Activated naive CD4-positive, alpha-beta T cell treated with anti-CD3 and anti-CD28 coated beads for 36 hours (primary cell): ENCODE data around the gene DAP. TPM values are rescaled to one million over a fixed set of nuclear protein-coding genes. Genes with fewer than 3 reads are reported as not detected.
"Not testable (repeated sequence)": the region's sequence is repeated elsewhere in the genome, so short reads cannot be mapped to it uniquely, and the experiment has no call there.

Experiments
- CTCF ChIA-PET: fragments of 350-600 bp; sonication (Branson Sonifier 250); formaldehyde crosslinking; loops from one replicate; lab custom pipeline; 2021; ENCODE audit warnings: antibody characterized with exemption; lab: Charles Lee
- DNase-seq: peaks from one replicate; pipeline ENCODE4 v3.0.0-alpha.2; 2020
- H3K27ac Mint-ChIP-seq: one replicate; pipeline ENCODE4 v1.8.0; 2021; ENCODE audit warnings: mild to moderate bottlenecking, mixed read lengths
- H3K27me3 Mint-ChIP-seq: one replicate; pipeline ENCODE4 v1.8.0; 2021; ENCODE audit warnings: low read depth, mixed read lengths
- H3K36me3 Mint-ChIP-seq: one replicate; pipeline ENCODE4 v1.8.0; 2021; ENCODE audit warnings: low read depth, mixed read lengths
- H3K4me1 Mint-ChIP-seq: one replicate; pipeline ENCODE4 v1.8.0; 2021; ENCODE audit warnings: low read depth, mixed read lengths
- H3K4me3 Mint-ChIP-seq: one replicate; pipeline ENCODE4 v1.8.0; 2021; ENCODE audit warnings: mild to moderate bottlenecking, moderate library complexity, mixed read lengths
- H3K9me3 Mint-ChIP-seq: one replicate; pipeline ENCODE4 v1.8.0; 2021; ENCODE audit warnings: mixed read lengths
- intact Hi-C: fragments of 100-400 bp; cut with micrococcal nuclease; formaldehyde crosslinking; loops from one replicate; pipeline ENCODE4 v1.15.1; 2023
- total RNA-seq, 2 experiments: library from RNA; stranded (reverse); gene quantifications; one replicate each; pipeline ENCODE4 v1.2.3, GENCODE V29; 2021

The DAP gene
- total RNA-seq, 2 experiments from 2014 or later: 29.5 to 29.7 TPM

- intact Hi-C loops: loop anchor here (2.0 to 10.0 kb wide), 4 partner anchors 69 to 379 kb away; partner anchors contain the start of genes ANKRD33B, CCT5, DAP and ROPN1L
- Mint-ChIP-seq H3K4me1 (peaks cover 56% of the 10 kb centered on the region), H3K27me3 (peaks cover 6% of the 10 kb centered on the region), H3K9me3 (peaks cover 2% of the 10 kb centered on the region), H3K27ac (peak overlapping the region; percentile 64), H3K4me3 (no peak overlapping the region), H3K36me3 (peaks cover 1% of the 10 kb centered on the region)
- CTCF ChIA-PET: interaction anchor here (0.5 kb wide), 1 partner anchor 153 kb away, joined by 3 read pairs; no protein-coding TSS in a partner anchor
- DNase-seq: peak; percentile 69
These were observed 127.6 kb downstream of the DAP start for GRCh38 chr5:10633271-10634049.

GRCh38 chr5:10632110-10632761 is 128.8 kb downstream of the DAP start:
- CTCF ChIA-PET: interaction anchor here (1.0 kb wide), 1 partner anchor 180 kb away, joined by 4 read pairs; no protein-coding TSS in a partner anchor
- DNase-seq: peak; percentile 65

GRCh38 chr5:10631316-10631996 is 129.6 kb downstream of the DAP start:
- CTCF ChIA-PET: no interaction called here
- H3K4me1 Mint-ChIP-seq: peaks cover 60% of the 10 kb centered on the region
- intact Hi-C loops: loop anchor here (5.0 to 10.0 kb wide), 2 partner anchors 189 to 377 kb away; partner anchors contain the start of genes CCT5 and ROPN1L
- no peaks in the 10 kb centered on the region for H3K36me3 Mint-ChIP-seq
- no peaks in the 10 kb centered on the region for H3K9me3 Mint-ChIP-seq
- no peak overlapping the region for H3K4me3 Mint-ChIP-seq
- peaks cover 6% of the 10 kb centered on the region for H3K27me3 Mint-ChIP-seq
- peak overlapping the region; percentile 66 for H3K27ac Mint-ChIP-seq
- no peak for DNase-seq

More at GRCh38 chr5:10632110-10632761, 128.8 kb downstream of the DAP start:
- Mint-ChIP-seq H3K9me3 (no peaks in the 10 kb centered on the region), H3K4me3 (no peak overlapping the region), H3K4me1 (peaks cover 63% of the 10 kb centered on the region), H3K36me3 (no peaks in the 10 kb centered on the region), H3K27me3 (peaks cover 6% of the 10 kb centered on the region), H3K27ac (peak overlapping the region; percentile 66)
- intact Hi-C loops: loop anchor here (1.0 to 10.0 kb wide), 3 partner anchors 190 to 511 kb away; partner anchors contain the start of genes CCT5 and ROPN1L

GRCh38 chr5:10630744-10631143 is 130.3 kb downstream of the DAP start:
- H3K4me3 Mint-ChIP-seq, H3K27me3 Mint-ChIP-seq, H3K27ac Mint-ChIP-seq, DNase-seq, H3K9me3 Mint-ChIP-seq, H3K36me3 Mint-ChIP-seq, CTCF ChIA-PET: not testable (repeated sequence)
- intact Hi-C loops: loop anchor here (5.0 to 10.0 kb wide), 2 partner anchors 188 to 376 kb away; partner anchors contain the start of genes CCT5 and ROPN1L
- H3K4me1 Mint-ChIP-seq: peaks cover 54% of the 10 kb centered on the region

GRCh38 chr5:10630126-10630525 is 130.9 kb downstream of the DAP start:
- H3K4me3 Mint-ChIP-seq: no peak overlapping the region
- peaks cover 6% of the 10 kb centered on the region for H3K27me3 Mint-ChIP-seq
- H3K9me3 Mint-ChIP-seq: no peaks in the 10 kb centered on the region
- no peaks in the 10 kb centered on the region for H3K36me3 Mint-ChIP-seq
- intact Hi-C loops: loop anchor here (5.0 to 10.0 kb wide), 2 partner anchors 188 to 375 kb away; partner anchors contain the start of genes CCT5 and ROPN1L
- H3K27ac Mint-ChIP-seq: no peak overlapping the region
- H3K4me1 Mint-ChIP-seq: peaks cover 48% of the 10 kb centered on the region
- no peak for DNase-seq
- CTCF ChIA-PET: interaction anchor here (1.4 to 5.6 kb wide), 2 partner anchors 177 to 273 kb away, joined by 4 to 84 read pairs; no protein-coding TSS in a partner anchor

- intact Hi-C loops: loop anchor here (5.0 to 10.0 kb wide), 2 partner anchors 187 to 375 kb away; partner anchors contain the start of genes CCT5 and ROPN1L
- DNase-seq: no peak
- Mint-ChIP-seq H3K4me1 (peaks cover 43% of the 10 kb centered on the region), H3K36me3 (no peaks in the 10 kb centered on the region), H3K27ac (no peak overlapping the region), H3K4me3 (no peak overlapping the region), H3K9me3 (no peaks in the 10 kb centered on the region), H3K27me3 (peaks cover 6% of the 10 kb centered on the region)
- CTCF ChIA-PET: interaction anchor here (1.0 to 5.6 kb wide), 4 partner anchors 176 to 346 kb away, joined by 3 to 84 read pairs (median 4); no protein-coding TSS in a partner anchor
These were observed 131.4 kb downstream of the DAP start for GRCh38 chr5:10629682-10630081.

Other genes starting within 250 kb of the DAP start
- 1 to 10 TPM; 1.9 to 2.5 TPM for gene ANKRD33B, start 197.2 kb downstream of the DAP start, total RNA-seq